Activated T-cell treated with anti-CD3 and anti-CD28 coated beads, Interleukin-2, amount 50 U/mL, for 72 hours (primary cell): ENCODE results near the gene ZFHX3. TPM values are rescaled to one million over a fixed set of nuclear protein-coding genes. Genes with fewer than 3 reads are reported as not detected.
"Not testable (repeated sequence)": the region's sequence is repeated elsewhere in the genome, so short reads cannot be mapped to it uniquely, and the experiment has no call there.

Experiments
- ATAC-seq, 2 donors: fragments of 150-1000 bp; cut with Tn5 transposase; replicated peaks in 1 of 2; 2 replicates each; pipeline ENCODE4 v1.10.0; 2021; ENCODE audit warnings: moderate library complexity in 2 of 2, mild to moderate bottlenecking in 1 of 2
- DNase-seq, 2 donors: peaks; one replicate each; pipeline ENCODE4 v3.0.0; 2021 to 2022; ENCODE audit warnings: mixed read lengths in 1 of 2
- H3K27ac Mint-ChIP-seq: one replicate; pipeline ENCODE4 v1.8.0; 2022; ENCODE audit warnings: mild to moderate bottlenecking, moderate library complexity, mixed read lengths
- H3K27me3 Mint-ChIP-seq: one replicate; pipeline ENCODE4 v1.8.0; 2022; ENCODE audit warnings: low read depth, mixed read lengths
- H3K36me3 Mint-ChIP-seq, 2 donors: one replicate each; pipeline ENCODE4 v1.8.0; 2022; ENCODE audit warnings: mixed read lengths in 2 of 2, mild to moderate bottlenecking in 1 of 2; ENCODE audit not compliant: insufficient read depth in 2 of 2
- H3K4me1 Mint-ChIP-seq: one replicate; pipeline ENCODE4 v1.8.0; 2022; ENCODE audit warnings: low read depth, mixed read lengths
- H3K4me3 Mint-ChIP-seq, 2 donors: one replicate each; pipeline ENCODE4 v1.8.0; 2022; ENCODE audit warnings: mild to moderate bottlenecking in 2 of 2, mixed read lengths in 2 of 2, moderate library complexity in 2 of 2
- H3K9me3 Mint-ChIP-seq, 2 donors: one replicate each; pipeline ENCODE4 v1.8.0; 2022; ENCODE audit warnings: mixed read lengths in 2 of 2
- total RNA-seq, 2 donors: library from RNA; stranded (reverse); gene quantifications; one replicate each; pipeline ENCODE4 v1.2.3, GENCODE V29; 2022

Gene ZFHX3
- total RNA-seq, 2 donors from 2014 or later: 0.35 to 1.0 TPM

GRCh38 chr16:73080931-73081330 is 33.0 kb upstream of the ZFHX3 start:
- DNase-seq (no peak), ATAC-seq (no peak)
- Mint-ChIP-seq H3K4me1 (no peaks in the 10 kb centered on the region), H3K4me3 (no peak overlapping the region), H3K27ac (no peak overlapping the region), H3K36me3 (peaks cover 4 to 5% of the 10 kb centered on the region in 2 donors), H3K27me3 (peaks cover 12% of the 10 kb centered on the region), H3K9me3 (peaks cover 2 to 3% of the 10 kb centered on the region in 2 donors)

- Mint-ChIP-seq H3K27me3 (peaks cover 19% of the 10 kb centered on the region), H3K9me3 (no peaks in the 10 kb centered on the region), H3K36me3 (no peaks in the 10 kb centered on the region), H3K4me1 (peaks cover under 1% of the 10 kb centered on the region), H3K27ac (no peak overlapping the region), H3K4me3 (no peak overlapping the region)
- ATAC-seq: no peak
- DNase-seq: no peak
These were observed 28.4 kb upstream of the ZFHX3 start for GRCh38 chr16:73076324-73076810.

- no peak overlapping the region for H3K4me3 Mint-ChIP-seq
- H3K27me3 Mint-ChIP-seq: peaks cover 39% of the 10 kb centered on the region
- ATAC-seq: no peak
- H3K36me3 Mint-ChIP-seq: no peaks in the 10 kb centered on the region
- H3K4me1 Mint-ChIP-seq: peaks cover 16% of the 10 kb centered on the region
- H3K27ac Mint-ChIP-seq: no peak overlapping the region
- DNase-seq: no peak
- no peaks in the 10 kb centered on the region for H3K9me3 Mint-ChIP-seq
These were observed 26.5 kb upstream of the ZFHX3 start for GRCh38 chr16:73074382-73074781.

- peaks cover 16% of the 10 kb centered on the region for H3K4me1 Mint-ChIP-seq
- not testable (repeated sequence) for H3K27ac Mint-ChIP-seq, DNase-seq, ATAC-seq, H3K9me3 Mint-ChIP-seq, H3K4me3 Mint-ChIP-seq, H3K36me3 Mint-ChIP-seq
- H3K27me3 Mint-ChIP-seq: peaks cover 49% of the 10 kb centered on the region
These were observed 24.1 kb upstream of the ZFHX3 start for GRCh38 chr16:73072051-73072450.

GRCh38 chr16:73071131-73071940 is 23.4 kb upstream of the ZFHX3 start:
- Mint-ChIP-seq H3K27me3 (peaks cover 50% of the 10 kb centered on the region), H3K27ac (no peak overlapping the region), H3K9me3 (no peaks in the 10 kb centered on the region), H3K4me1 (peaks cover 16% of the 10 kb centered on the region), H3K4me3 (peak overlapping the region; percentile 51 to 72), H3K36me3 (no peaks in the 10 kb centered on the region)
- DNase-seq (no peak), ATAC-seq (no peak)

GRCh38 chr16:73069581-73070262 is 21.8 kb upstream of the ZFHX3 start:
- peaks cover 67% of the 10 kb centered on the region for H3K27me3 Mint-ChIP-seq
- peaks cover 16% of the 10 kb centered on the region for H3K4me1 Mint-ChIP-seq
- H3K9me3 Mint-ChIP-seq: no peaks in the 10 kb centered on the region
- no peak overlapping the region for H3K27ac Mint-ChIP-seq
- no peaks in the 10 kb centered on the region for H3K36me3 Mint-ChIP-seq
- no peak for DNase-seq
- ATAC-seq: no peak
- no peak overlapping the region for H3K4me3 Mint-ChIP-seq

- H3K4me3 Mint-ChIP-seq: no peak overlapping the region
These were observed 20.8 kb upstream of the ZFHX3 start for GRCh38 chr16:73068541-73069401.

GRCh38 chr16:73067671-73068540 is 20.0 kb upstream of the ZFHX3 start:
- peaks cover 74% of the 10 kb centered on the region for H3K27me3 Mint-ChIP-seq
- no peak for ATAC-seq
- no peaks in the 10 kb centered on the region for H3K9me3 Mint-ChIP-seq
- H3K4me1 Mint-ChIP-seq: peaks cover 26% of the 10 kb centered on the region
- no peak overlapping the region for H3K4me3 Mint-ChIP-seq
- no peaks in the 10 kb centered on the region for H3K36me3 Mint-ChIP-seq
- DNase-seq: no peak
- no peak overlapping the region for H3K27ac Mint-ChIP-seq

More at GRCh38 chr16:73068541-73069401, 20.8 kb upstream of the ZFHX3 start:
- ATAC-seq (no peak), DNase-seq (no peak)
- Mint-ChIP-seq H3K27me3 (peaks cover 70% of the 10 kb centered on the region), H3K36me3 (no peaks in the 10 kb centered on the region), H3K4me1 (peaks cover 23% of the 10 kb centered on the region), H3K9me3 (no peaks in the 10 kb centered on the region), H3K27ac (no peak overlapping the region)

GRCh38 chr16:73066927-73067670 is 19.2 kb upstream of the ZFHX3 start:
- Mint-ChIP-seq H3K4me3 (no peak overlapping the region), H3K27me3 (peaks cover 81% of the 10 kb centered on the region), H3K36me3 (no peaks in the 10 kb centered on the region), H3K4me1 (peaks cover 32% of the 10 kb centered on the region), H3K9me3 (no peaks in the 10 kb centered on the region), H3K27ac (no peak overlapping the region)
- no peak for DNase-seq
- ATAC-seq: no peak

- H3K4me3 Mint-ChIP-seq: peak overlapping the region in 1 of 2 donors; percentile 20
- peaks cover 81% of the 10 kb centered on the region for H3K27me3 Mint-ChIP-seq
- no peaks in the 10 kb centered on the region for H3K9me3 Mint-ChIP-seq
- peaks cover 32% of the 10 kb centered on the region for H3K4me1 Mint-ChIP-seq
- DNase-seq (no peak), ATAC-seq (peak in 1 of 2 donors; percentile 34)
- no peaks in the 10 kb centered on the region for H3K36me3 Mint-ChIP-seq
- no peak overlapping the region for H3K27ac Mint-ChIP-seq
These were observed 18.5 kb upstream of the ZFHX3 start for GRCh38 chr16:73066331-73066926.

GRCh38 chr16:73065632-73066330 is 17.9 kb upstream of the ZFHX3 start:
- Mint-ChIP-seq H3K27ac (no peak overlapping the region), H3K9me3 (no peaks in the 10 kb centered on the region), H3K4me1 (peaks cover 25% of the 10 kb centered on the region), H3K4me3 (peak overlapping the region in 1 of 2 donors; percentile 20), H3K36me3 (no peaks in the 10 kb centered on the region), H3K27me3 (peaks cover 79% of the 10 kb centered on the region)
- DNase-seq (no peak), ATAC-seq (peak in 1 of 2 donors; percentile 29)
